ENCODE data around the gene BHLHE41.

The BHLHE41 gene

GRCh38 chr12:26124446-26125399, at the start of gene BHLHE41:
BHLHE41 (minus strand) TSS chr12:26125037; CDS start chr12:26124779, 258 bp downstream.
- no peak for DNase-seq (ENCODE audit: low read depth in 2 of 2, low spot score in 1 of 2)

DNA sequence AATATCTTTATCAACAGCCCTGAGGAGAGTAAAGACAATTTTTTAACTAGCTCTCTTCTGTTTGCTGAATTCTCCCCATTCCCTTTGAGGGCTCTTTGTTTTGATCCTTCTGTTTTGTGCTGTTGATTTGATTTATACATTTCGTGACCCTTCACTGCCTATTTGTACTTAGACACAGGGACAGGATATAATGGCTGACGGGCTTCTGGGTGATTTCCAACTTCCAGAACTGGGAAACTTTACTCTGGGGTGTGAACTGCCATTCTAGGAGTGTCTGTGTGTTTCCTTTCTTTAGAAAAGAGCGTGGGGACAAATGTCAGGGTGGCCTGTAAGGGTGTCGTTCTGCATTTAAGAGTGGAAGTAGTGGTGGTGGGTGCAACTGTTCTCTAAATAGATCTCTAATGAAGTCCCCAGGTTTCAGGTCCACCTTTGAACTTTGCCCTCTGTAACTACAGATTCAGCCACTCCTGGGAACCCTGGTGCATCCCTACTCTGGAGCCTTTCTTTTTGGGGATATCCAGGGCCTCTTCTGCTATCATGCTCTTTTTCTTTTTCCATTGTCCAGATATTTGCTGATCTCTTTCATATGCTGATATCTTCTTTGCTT, 48.2 kb upstream of the BHLHE41 start:
- DNase-seq (ENCODE audit: low read depth in 2 of 2, low spot score in 1 of 2): no peak

GRCh38 chr12:26172539-26172938, 47.7 kb upstream of the BHLHE41 start:
- DNase-seq (ENCODE audit: low read depth in 2 of 2, low spot score in 1 of 2): no peak

- no peak for DNase-seq (ENCODE audit: low read depth in 2 of 2, low spot score in 1 of 2)
Observed at GRCh38 chr12:26172013-26172412, 47.2 kb upstream of the BHLHE41 start.

DNA sequence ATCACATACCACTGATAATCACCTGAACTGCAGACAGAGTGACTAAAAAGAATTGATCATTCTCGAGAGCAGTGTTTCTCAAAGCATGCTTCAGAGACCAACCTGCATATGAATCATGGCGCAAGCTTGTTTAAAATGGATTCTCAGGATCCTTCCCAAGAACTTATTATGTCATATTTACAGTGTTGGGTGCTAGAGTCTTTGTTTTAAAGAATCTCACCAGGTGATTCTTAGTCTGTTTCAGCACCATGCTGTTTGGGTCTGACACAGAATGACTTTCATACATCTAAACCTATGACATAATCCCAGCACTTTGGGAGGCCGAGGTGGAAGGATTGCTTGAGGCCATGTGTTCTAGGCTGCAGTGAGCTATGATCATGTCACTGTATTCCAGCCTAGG, 39.3 kb upstream of the BHLHE41 start:
- DNase-seq (ENCODE audit: low read depth in 2 of 2, low spot score in 1 of 2): no peak

- DNase-seq (ENCODE audit: low read depth in 2 of 2, low spot score in 1 of 2): no peak
Observed at GRCh38 chr12:26162905-26163304, 38.1 kb upstream of the BHLHE41 start.

DNA sequence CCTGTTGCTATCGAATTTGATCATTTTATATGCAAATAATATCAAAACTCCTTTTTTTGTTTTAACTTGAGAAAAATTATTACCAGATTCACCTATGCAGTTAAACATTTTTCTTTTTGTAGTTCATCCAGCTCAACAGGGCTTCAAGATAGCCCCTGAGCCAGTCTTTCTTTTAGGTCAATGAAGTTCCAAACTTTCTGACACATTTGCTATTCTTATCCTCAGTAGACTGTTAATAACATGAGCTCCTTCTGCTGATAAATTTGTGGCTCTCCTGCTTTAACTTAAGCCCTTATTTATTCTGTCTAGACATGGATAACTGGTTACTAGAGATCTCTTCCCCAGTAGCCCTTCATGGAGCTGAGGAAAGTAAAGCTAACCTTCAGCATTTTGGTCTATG, 37.3 kb upstream of the BHLHE41 start:
- DNase-seq (ENCODE audit: low read depth in 2 of 2, low spot score in 1 of 2): no peak

GRCh38 chr12:26158078-26158764, 33.4 kb upstream of the BHLHE41 start:
- DNase-seq (ENCODE audit: low read depth in 2 of 2, low spot score in 1 of 2): no peak

- DNase-seq (ENCODE audit: low read depth in 2 of 2, low spot score in 1 of 2): no peak
Observed at GRCh38 chr12:26157001-26157400, 32.2 kb upstream of the BHLHE41 start.

DNA sequence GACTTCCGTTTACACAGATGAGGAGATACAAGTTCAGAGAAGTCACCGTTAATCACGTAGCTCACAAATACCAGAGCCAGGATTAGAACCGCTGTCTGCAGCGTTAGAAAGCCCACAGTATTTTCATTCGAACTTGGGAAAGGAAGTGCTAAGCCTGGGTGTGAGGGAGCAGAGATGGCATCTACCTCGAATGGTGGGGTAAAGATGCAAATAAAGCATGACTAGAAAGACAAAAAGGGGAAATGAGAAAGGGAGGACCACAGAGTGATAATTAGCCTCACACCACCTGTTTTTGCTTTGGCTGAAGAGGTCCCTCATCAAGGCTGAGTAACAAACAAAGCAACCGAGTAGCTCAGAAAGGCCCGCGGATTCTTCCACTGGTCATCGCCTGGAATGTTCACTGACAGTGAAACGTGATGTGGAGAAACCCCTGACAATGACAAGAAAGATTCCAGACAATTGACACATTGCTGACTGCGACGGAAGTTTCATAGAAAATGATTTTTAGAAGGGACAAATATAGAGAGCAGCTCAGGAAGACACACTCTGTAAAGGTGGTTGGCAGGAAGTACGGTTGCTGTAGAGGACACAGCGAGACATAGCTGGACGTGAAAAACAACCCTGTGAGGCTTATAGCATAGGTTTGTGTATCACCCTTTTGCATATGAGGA, 31.5 kb upstream of the BHLHE41 start:
- no peak for DNase-seq (ENCODE audit: low read depth in 2 of 2, low spot score in 1 of 2)

DNA sequence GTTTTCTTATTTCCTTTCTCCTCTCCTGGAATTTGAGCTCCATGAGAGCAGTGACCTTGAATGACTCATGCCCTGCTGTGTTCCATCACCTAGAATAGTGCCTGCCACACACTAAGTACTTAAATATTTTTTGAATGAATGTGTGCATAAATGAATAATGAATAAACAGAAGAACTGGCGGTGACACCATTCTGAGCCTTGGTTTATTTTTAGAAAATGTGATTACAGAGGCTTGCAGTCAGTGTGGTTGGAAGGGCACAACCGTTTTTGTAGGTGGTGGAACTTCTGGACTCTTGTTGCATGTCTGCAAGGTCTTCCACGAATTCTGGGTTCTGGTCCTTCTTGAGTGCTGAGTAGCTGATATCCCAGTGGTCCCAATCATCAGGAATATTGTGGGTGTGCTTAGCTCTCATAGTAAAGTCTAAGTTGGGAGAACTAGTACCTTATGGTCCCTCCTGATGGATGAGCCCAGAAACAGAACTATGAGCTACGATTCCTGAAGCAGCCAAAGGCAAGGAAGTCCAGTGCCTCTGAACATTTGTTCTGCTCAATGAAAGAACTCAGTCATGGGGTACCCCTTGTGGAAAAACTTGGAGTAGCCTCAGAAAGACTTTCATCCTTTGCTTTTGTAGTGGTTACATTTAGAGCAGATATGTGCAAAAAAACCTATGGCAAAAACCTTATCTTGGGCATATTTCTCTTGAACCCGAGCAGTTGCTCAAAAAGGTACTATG, 28.8 kb upstream of the BHLHE41 start:
- no peak for DNase-seq (ENCODE audit: low read depth in 2 of 2, low spot score in 1 of 2)

GRCh38 chr12:26152507-26153102, 27.8 kb upstream of the BHLHE41 start:
- no peak for DNase-seq (ENCODE audit: low read depth in 2 of 2, low spot score in 1 of 2)

- DNase-seq (ENCODE audit: low read depth in 2 of 2, low spot score in 1 of 2): no peak
Observed at GRCh38 chr12:26150736-26151450, 26.1 kb upstream of the BHLHE41 start.

GRCh38 chr12:26149968-26150500, 25.2 kb upstream of the BHLHE41 start:
- DNase-seq (ENCODE audit: low read depth in 2 of 2, low spot score in 1 of 2): no peak

GRCh38 chr12:26148291-26148690, 23.5 kb upstream of the BHLHE41 start:
- no peak for DNase-seq (ENCODE audit: low read depth in 2 of 2, low spot score in 1 of 2)

- DNase-seq (ENCODE audit: low read depth in 2 of 2, low spot score in 1 of 2): no peak
Observed at GRCh38 chr12:26143291-26143690, 18.5 kb upstream of the BHLHE41 start.

DNA sequence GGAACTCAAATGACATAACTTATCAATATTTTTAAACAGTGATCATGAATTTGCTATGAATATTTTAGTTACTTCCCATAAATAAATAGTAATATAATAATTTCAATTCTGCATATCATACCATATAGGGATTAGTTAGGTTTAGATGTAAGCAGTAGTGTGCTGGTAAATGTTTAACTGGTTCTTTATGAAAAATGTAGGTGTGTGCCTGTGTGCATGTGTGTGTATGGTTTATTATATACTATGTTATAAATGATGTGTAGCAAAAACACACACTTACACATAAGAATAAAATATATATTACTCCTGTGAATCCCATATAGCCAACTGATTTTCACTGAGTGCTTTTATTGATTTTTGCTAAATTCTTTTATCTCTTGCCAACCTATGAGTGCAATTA, 14.0 kb upstream of the BHLHE41 start:
- DNase-seq (ENCODE audit: low read depth in 2 of 2, low spot score in 1 of 2): no peak

- no peak for DNase-seq (ENCODE audit: low read depth in 2 of 2, low spot score in 1 of 2)
Observed at GRCh38 chr12:26136688-26137087, 11.9 kb upstream of the BHLHE41 start.

- no peak for DNase-seq (ENCODE audit: low read depth in 2 of 2, low spot score in 1 of 2)
Observed at GRCh38 chr12:26135571-26135970, 10.7 kb upstream of the BHLHE41 start.

Data from stimulated activated CD8-positive, alpha-beta memory T cell treated with anti-CD3 and anti-CD28 coated beads, Interleukin-4, amount 100 ng/mL, for 1 hour (primary cell).